ENCODE data around the gene CADPS.

DNA sequence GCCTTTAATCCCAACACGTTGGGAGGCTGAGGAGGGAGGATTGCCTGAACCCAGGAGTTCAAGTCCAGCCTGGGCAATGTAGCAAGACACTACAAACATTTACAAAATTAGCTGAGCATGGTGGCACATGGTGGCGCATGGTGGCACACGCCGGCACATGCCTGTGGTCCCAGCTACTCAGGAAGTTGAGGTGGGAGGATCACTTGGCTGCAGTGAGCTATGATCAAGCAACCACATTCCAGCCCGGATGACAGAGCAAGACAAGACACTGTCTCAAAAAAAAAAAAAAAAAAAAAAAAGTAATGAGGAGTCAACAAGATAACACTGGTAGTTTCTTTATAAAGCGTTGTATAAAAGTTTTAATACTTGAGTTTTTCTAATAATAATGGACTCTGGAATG, 511.9 kb downstream of the CADPS start:
- TF ChIP-seq, protein P1, sequence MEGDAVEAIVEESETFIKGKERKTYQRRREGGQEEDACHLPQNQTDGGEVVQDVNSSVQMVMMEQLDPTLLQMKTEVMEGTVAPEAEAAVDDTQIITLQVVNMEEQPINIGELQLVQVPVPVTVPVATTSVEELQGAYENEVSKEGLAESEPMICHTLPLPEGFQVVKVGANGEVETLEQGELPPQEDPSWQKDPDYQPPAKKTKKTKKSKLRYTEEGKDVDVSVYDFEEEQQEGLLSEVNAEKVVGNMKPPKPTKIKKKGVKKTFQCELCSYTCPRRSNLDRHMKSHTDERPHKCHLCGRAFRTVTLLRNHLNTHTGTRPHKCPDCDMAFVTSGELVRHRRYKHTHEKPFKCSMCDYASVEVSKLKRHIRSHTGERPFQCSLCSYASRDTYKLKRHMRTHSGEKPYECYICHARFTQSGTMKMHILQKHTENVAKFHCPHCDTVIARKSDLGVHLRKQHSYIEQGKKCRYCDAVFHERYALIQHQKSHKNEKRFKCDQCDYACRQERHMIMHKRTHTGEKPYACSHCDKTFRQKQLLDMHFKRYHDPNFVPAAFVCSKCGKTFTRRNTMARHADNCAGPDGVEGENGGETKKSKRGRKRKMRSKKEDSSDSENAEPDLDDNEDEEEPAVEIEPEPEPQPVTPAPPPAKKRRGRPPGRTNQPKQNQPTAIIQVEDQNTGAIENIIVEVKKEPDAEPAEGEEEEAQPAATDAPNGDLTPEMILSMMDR (IDR thresholded peaks at IDR 0.05) = no peak
- TF ChIP-seq TCF7L2 (IDR thresholded peaks at IDR 0.05; ENCODE audit: low read depth, low read length) (no peak), POLR2AphosphoS5 (IDR thresholded peaks at IDR 0.05; ENCODE audit: low read depth, low read length) (no peak), SIN3A (IDR thresholded peaks at IDR 0.05; ENCODE audit: borderline replicate concordance, insufficient read depth, low read depth, low read length) (no peak)
- TF ChIP-seq, protein P2, sequence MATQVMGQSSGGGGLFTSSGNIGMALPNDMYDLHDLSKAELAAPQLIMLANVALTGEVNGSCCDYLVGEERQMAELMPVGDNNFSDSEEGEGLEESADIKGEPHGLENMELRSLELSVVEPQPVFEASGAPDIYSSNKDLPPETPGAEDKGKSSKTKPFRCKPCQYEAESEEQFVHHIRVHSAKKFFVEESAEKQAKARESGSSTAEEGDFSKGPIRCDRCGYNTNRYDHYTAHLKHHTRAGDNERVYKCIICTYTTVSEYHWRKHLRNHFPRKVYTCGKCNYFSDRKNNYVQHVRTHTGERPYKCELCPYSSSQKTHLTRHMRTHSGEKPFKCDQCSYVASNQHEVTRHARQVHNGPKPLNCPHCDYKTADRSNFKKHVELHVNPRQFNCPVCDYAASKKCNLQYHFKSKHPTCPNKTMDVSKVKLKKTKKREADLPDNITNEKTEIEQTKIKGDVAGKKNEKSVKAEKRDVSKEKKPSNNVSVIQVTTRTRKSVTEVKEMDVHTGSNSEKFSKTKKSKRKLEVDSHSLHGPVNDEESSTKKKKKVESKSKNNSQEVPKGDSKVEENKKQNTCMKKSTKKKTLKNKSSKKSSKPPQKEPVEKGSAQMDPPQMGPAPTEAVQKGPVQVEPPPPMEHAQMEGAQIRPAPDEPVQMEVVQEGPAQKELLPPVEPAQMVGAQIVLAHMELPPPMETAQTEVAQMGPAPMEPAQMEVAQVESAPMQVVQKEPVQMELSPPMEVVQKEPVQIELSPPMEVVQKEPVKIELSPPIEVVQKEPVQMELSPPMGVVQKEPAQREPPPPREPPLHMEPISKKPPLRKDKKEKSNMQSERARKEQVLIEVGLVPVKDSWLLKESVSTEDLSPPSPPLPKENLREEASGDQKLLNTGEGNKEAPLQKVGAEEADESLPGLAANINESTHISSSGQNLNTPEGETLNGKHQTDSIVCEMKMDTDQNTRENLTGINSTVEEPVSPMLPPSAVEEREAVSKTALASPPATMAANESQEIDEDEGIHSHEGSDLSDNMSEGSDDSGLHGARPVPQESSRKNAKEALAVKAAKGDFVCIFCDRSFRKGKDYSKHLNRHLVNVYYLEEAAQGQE (IDR thresholded peaks at IDR 0.05; ENCODE audit: insufficient read depth in 1 of 2, low read depth in 2 of 2, low read length in 1 of 2) = no peak
